HG02798 (cell line): ENCODE data around the gene FGF11.

Experiments
- ATAC-seq: cut with Tn5 transposase; IDR thresholded peaks from one replicate; pipeline ENCODE4 v1.9.1; 2021; ENCODE audit warnings: mild to moderate bottlenecking; ENCODE audit not compliant: unreplicated experiment, poor library complexity

The FGF11 gene

GRCh38 chr17:7426896-7427489 lies 12.3 kb upstream of the FGF11 start:
- ATAC-seq, result no peak

DNA sequence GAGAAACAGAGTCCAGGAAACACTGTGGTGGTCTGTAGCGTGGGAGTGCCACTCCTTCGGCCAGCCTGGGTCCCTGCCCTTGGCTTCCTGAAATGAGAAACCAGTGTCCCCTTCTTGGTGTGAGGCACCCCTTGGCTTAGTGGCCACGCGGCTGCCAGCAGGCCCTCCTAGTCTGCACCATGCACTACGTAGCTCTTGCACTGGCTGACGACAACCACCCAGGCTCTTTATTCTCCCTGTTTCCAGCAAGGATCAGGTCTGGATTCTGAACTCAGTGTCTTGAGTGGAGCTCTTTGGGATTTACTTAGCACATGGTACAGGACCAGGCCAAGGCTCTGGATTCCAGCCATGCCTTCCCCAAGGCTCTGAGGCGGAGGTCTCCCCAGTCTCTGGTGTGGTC lies 11.8 kb upstream of the FGF11 start:
- ATAC-seq, result no peak

GRCh38 chr17:7428557-7428956 lies 10.8 kb upstream of the FGF11 start, which contains the start of gene SPEM3:
Gene SPEM3, plus strand, starts transcription at chr17:7428857. Its CDS starts 46 bp downstream, at chr17:7428903.
- ATAC-seq, result no peak

DNA sequence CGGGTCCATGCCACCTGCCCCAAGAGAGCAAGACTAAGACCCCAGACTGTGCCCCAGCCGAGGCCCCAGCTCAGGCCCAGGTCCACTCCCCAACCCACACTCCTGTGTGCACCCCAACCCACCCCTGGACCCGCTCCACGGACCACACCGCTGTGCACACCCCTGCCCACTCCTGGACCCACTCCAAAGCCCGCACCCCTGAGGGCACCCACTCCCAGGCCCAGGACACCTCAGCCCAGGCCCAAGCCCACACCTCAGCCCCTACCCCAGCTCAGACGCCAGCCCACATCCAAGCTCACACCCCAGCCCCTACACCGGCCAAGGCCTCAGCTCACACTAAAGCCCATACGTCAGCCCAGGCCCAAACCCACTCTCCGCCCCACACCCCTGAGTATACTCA lies 9.6 kb upstream of the FGF11 start:
- ATAC-seq, result no peak

GRCh38 chr17:7431231-7431630 lies 8.1 kb upstream of the FGF11 start:
- no peak for ATAC-seq

DNA sequence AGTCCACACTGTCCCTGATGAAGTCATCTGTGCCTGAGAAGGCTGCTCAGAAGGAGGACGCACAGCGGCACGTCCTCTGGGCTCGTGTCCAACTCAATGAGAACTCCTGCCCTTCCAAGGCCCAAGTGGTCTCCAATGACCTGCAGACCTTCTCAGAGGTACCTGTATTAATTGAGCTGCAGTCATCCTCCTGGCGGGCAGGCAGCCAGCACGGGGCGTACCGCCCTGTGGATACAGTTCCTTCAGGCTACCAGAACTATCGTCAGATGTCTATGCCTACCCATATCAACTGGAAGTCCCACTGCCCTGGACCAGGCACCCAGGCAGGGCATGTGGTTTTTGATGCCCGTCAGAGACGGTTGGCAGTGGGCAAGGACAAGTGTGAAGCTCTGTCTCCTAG lies 7.0 kb upstream of the FGF11 start:
- ATAC-seq, result no peak

- ATAC-seq, result no peak
Measured at GRCh38 chr17:7435676-7436555, 3.4 kb upstream of the FGF11 start.

DNA sequence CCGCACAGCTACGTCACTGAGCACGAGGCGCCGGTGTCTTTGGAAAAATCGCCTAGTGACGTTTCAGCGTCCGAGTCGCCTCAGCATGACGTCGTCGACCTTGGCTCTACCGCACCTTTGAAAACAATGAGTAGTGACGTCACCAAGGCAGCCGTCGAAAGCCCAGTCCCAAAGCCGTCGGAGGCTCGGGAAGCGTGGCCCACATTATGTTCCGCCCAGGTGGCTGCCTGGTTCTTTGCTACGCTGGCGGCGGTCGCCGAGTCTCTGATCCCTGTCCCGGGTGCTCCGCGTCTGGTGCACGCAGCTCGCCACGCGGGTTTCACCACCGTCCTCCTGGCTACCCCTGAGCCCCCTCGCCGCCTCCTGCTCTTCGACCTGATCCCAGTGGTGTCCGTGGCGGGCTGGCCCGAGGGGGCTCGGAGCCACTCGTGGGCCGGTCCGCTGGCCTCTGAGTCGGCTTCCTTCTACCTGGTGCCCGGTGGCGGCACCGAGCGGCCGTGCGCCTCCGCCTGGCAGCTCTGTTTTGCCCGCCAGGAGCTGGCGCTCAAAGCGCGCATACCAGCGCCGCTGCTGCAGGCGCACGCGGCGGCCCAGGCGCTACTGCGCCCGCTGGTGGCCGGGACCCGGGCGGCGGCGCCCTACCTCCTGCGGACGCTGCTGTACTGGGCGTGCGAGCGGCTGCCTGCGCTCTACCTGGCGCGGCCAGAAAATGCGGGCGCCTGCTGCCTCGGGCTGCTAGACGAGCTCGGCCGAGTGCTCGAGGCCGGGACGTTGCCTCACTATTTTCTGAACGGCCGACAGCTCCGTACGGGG lies 2.5 kb upstream of the FGF11 start:
- ATAC-seq, result peak; percentile 20

GRCh38 chr17:7437369-7437863 lies 1.9 kb upstream of the FGF11 start:
- no peak for ATAC-seq

DNA sequence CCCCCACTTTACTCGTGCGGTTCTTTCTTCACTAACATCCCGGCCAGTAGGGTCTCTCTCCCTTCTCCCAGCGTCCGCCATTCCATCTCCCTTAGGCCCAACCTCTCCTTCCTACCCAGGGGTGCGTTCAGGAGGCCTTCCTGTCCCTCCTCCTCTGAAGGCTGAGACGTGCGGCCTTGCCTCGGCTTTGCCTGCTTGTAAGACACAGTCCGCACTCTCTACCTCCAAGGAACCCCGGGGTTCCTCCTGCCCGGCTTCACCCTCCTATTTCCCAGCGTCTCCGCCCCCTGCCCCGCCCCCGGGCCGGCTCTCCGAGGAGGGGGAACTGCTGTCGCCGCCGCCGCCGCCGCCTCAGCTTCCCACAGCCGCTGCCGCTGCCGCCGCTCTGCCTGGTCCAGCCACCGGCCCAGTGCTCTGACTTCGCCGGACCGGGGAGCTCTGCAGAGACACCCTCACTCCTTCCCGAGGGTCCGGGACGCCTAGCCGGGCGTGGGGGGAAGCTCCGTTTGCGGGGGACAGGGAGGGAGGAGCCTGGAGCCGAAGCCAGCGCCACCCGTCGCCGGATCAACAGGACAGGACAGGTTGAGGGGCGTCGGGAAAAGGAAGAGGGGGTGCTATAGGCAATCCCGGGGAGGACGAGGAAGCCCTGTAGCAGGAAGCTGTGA lies 1.2 kb upstream of the FGF11 start:
- ATAC-seq, result no peak

- no peak for ATAC-seq
Measured at GRCh38 chr17:7438656-7439460, 454 bp upstream of the FGF11 start.

- no peak for ATAC-seq
Measured at GRCh38 chr17:7440113-7440833, 961 bp downstream of the FGF11 start.

DNA sequence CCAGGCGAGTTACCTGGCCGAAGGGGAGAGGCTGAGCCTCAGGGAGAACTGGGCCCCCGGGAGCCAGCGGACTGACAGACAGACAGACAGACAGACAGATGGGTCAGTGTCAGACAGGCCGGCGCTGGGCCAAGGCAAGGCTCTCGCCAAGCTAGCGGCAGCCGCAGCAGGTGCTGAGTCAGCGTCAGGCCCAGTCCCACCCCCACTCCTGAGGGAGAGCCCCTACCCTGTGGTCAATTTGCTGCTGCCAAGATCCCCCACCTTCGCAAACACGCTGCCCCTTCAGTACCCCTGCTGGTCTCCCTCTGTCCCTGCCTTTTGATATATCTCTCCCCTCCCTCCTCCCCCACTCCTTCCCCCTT lies 1.5 kb downstream of the FGF11 start:
- ATAC-seq, result no peak

DNA sequence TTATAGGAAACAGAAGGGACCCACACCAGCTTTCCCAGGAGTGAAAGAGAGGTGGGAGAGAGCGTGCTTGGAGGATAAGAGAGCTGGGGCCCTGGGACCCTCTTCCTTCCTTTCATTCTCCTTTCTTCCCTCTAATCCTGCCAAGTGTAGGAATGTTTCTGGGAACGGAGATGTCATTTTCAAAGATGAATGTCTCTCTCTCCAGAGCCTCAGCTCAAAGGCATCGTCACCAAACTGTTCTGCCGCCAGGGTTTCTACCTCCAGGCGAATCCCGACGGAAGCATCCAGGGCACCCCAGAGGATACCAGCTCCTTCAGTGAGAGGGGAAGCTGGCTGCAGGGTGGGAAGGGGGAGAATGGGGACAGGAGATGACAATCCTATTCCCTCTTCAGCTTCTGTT lies 2.0 kb downstream of the FGF11 start:
- no peak for ATAC-seq

DNA sequence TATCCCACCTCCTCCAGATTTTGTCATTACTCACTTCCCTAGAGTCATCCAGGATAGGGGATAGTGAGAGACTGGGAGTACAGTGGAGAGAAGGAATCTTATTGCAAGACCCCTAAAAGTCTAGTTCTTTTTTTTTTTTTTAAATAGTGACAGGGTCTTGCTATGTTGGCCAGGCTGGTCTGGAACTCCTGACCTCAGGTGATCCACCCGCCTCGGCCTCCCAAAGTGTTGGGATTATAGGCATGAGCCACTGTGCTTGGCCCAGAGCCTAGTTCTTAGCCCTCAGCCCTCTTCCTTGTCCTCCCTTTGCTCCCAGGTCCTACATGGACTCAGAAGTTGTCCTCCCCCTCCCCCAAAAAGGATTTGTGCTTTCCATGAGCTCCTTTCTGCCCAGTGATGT lies 2.8 kb downstream of the FGF11 start:
- ATAC-seq, result no peak

DNA sequence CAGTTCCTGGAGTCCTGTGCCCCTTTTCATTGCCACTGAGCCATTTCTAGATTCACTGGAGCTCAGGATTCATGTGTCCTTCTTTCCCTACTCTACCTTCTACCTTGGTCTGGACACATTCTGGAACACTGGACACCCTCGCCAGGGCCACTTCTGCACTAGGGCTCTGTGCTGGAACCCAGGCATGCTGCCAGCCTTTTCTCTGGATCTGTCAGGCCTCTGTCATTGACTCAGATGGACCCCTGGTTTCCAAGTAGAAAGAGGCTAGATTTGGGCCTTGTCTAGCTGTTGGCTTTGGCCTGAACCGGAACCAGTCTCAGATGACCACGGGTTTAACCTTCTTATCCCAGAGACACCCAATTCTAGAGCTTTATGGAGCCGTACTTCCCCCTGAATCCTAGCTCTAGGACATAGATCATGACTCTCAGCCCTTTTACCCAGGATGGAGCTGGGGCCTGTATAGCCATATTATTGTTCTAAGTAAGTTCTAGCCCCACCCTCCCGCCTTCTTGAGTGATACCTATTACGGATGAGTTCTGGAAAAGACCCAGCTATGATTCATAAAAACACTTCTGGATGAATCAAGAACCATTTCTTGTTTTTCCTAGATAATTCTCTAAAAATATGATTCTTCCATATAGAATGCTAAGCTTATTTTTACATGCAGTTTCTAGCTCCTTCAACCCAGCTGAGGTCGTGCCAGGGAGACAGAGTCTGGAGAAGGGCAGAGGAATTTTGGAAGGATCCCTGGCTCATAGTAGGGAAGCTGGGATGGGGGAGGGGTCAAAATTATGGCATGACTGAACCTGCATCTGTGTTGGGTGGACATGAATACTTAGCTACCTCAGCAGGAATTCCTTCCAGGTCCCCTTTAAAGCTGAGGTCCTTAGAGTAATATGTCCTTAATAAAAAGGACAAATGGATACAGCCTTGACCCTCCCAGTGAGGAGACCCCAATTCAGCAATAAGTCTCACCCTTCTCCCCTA lies 4.5 kb downstream of the FGF11 start:
- ATAC-seq, result no peak

DNA sequence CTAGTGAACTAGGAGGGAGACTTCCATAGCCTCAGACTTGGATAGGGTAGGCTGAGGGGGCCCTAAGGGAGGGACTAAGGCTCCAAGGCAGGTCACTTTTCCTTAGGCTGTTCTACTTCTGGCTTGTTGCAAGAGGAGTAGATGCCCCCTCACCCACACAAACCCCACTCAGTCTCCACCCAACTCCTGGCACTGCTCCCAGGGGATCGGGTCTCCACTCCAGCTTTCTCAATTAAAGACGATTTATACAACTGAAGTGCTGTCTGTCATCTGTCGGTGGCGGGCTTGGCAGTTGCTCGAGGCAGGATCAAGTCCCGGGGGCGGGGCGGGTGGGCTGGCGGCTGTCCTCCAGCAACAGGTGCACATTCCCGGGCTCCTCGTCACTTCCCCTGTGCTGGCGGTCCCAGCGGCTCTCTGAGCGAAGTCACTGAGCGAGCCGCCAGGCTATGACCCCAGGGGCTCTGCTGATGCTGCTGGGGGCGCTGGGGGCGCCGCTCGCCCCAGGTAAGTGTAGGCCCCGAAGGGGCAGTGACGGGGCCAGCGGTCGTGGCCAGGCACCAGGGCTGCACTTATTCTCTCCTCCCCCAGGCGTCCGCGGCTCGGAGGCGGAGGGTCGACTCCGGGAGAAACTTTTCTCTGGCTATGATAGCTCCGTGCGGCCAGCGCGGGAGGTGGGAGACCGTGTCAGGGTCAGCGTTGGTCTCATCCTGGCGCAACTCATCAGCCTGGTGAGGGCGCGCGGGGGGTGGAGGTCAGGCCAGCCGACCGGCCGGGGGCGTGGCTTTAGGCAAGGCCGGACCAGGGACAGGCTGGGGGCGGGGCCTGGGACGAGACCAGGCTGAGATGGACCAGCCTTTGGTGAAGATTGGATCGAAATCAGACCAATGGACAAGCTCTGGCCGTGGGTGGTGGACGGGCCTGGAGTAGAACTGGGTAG lies 5.6 kb downstream of the FGF11 start, which contains the start of gene CHRNB1:
Gene CHRNB1 (plus strand): TSS at position 380 of the 937 bp plus-strand sequence. CDS start 67 bp downstream, at position 447.
- ATAC-seq, result peak; percentile 62
